ENCODE results near the gene ETHE1. TPM values are rescaled to one million over a fixed set of nuclear protein-coding genes. Genes with fewer than 3 reads are reported as not detected.

ETHE1 gene
- polyA plus RNA-seq, 1 donor from 2014 or later, result 40.9 TPM

DNA sequence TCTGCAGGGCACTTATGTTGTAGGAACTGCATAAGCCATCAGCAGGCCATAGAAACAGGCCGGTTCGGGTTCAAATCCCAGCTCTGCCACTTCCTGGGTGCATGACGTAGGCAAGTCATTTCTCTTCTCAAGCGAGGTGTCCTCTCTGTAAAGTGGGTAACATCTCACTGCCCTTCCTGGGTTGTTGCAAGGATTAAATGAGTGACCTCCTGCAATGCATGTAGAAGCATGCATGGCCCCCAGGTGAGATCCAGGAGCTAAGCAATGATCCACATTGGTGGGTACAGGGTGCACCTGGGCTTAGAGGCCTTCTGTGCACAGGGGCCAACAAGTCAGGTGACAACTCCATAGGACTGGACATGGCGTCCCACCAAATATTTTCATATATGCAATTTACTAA lies 36.2 kb downstream of the ETHE1 start:
- Histone ChIP-seq H4K20me1 (ENCODE audit: insufficient read depth) (no peaks in the 10 kb centered on the region), H3K27ac (ENCODE audit: low read length) (no peak overlapping the region), H2AFZ (ENCODE audit: low read depth, low read length) (no peak overlapping the region), H3K36me3 (ENCODE audit: insufficient read depth, low read length) (no peaks in the 10 kb centered on the region), H3K9ac (ENCODE audit: low read length) (no peak overlapping the region), H3K4me2 (ENCODE audit: low read length) (no peak overlapping the region), H3K27me3 (ENCODE audit: insufficient read depth, low read depth, low read length) (no peaks in the 10 kb centered on the region), H3K4me3 (ENCODE audit: low read length) (no peak overlapping the region), H3K9me3 (ENCODE audit: low read length) (no peaks in the 10 kb centered on the region), H3K79me2 (replicated peaks; ENCODE audit: insufficient read depth, low read length) (no peaks in the 10 kb centered on the region), H3K9me2 (ENCODE audit: insufficient read depth, low read length) (no peaks in the 10 kb centered on the region), H3F3A (ENCODE audit: insufficient read depth, low read length, poor library complexity, severe bottlenecking) (no peaks in the 10 kb centered on the region)
- TF ChIP-seq POLR2AphosphoS5 (IDR thresholded peaks at IDR 0.05) (no peak), SMC3 (conservative IDR thresholded peaks at IDR 0.05; ENCODE audit: poor library complexity) (no peak), MXI1 (conservative IDR thresholded peaks at IDR 0.05; ENCODE audit: poor library complexity, severe bottlenecking) (no peak), EP300 (conservative IDR thresholded peaks at IDR 0.05; ENCODE audit: poor library complexity, severe bottlenecking) (no peak), TAF1 (IDR thresholded peaks at IDR 0.05; ENCODE audit: low read depth) (no peak), RAD21 (conservative IDR thresholded peaks at IDR 0.05) (no peak)
- TF ChIP-seq, protein P1, sequence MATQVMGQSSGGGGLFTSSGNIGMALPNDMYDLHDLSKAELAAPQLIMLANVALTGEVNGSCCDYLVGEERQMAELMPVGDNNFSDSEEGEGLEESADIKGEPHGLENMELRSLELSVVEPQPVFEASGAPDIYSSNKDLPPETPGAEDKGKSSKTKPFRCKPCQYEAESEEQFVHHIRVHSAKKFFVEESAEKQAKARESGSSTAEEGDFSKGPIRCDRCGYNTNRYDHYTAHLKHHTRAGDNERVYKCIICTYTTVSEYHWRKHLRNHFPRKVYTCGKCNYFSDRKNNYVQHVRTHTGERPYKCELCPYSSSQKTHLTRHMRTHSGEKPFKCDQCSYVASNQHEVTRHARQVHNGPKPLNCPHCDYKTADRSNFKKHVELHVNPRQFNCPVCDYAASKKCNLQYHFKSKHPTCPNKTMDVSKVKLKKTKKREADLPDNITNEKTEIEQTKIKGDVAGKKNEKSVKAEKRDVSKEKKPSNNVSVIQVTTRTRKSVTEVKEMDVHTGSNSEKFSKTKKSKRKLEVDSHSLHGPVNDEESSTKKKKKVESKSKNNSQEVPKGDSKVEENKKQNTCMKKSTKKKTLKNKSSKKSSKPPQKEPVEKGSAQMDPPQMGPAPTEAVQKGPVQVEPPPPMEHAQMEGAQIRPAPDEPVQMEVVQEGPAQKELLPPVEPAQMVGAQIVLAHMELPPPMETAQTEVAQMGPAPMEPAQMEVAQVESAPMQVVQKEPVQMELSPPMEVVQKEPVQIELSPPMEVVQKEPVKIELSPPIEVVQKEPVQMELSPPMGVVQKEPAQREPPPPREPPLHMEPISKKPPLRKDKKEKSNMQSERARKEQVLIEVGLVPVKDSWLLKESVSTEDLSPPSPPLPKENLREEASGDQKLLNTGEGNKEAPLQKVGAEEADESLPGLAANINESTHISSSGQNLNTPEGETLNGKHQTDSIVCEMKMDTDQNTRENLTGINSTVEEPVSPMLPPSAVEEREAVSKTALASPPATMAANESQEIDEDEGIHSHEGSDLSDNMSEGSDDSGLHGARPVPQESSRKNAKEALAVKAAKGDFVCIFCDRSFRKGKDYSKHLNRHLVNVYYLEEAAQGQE (IDR thresholded peaks at IDR 0.05; ENCODE audit: borderline replicate concordance), result no peak
- TF ChIP-seq, protein P2, sequence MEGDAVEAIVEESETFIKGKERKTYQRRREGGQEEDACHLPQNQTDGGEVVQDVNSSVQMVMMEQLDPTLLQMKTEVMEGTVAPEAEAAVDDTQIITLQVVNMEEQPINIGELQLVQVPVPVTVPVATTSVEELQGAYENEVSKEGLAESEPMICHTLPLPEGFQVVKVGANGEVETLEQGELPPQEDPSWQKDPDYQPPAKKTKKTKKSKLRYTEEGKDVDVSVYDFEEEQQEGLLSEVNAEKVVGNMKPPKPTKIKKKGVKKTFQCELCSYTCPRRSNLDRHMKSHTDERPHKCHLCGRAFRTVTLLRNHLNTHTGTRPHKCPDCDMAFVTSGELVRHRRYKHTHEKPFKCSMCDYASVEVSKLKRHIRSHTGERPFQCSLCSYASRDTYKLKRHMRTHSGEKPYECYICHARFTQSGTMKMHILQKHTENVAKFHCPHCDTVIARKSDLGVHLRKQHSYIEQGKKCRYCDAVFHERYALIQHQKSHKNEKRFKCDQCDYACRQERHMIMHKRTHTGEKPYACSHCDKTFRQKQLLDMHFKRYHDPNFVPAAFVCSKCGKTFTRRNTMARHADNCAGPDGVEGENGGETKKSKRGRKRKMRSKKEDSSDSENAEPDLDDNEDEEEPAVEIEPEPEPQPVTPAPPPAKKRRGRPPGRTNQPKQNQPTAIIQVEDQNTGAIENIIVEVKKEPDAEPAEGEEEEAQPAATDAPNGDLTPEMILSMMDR (IDR thresholded peaks at IDR 0.05; ENCODE audit: poor library complexity, severe bottlenecking), result no peak

DNA sequence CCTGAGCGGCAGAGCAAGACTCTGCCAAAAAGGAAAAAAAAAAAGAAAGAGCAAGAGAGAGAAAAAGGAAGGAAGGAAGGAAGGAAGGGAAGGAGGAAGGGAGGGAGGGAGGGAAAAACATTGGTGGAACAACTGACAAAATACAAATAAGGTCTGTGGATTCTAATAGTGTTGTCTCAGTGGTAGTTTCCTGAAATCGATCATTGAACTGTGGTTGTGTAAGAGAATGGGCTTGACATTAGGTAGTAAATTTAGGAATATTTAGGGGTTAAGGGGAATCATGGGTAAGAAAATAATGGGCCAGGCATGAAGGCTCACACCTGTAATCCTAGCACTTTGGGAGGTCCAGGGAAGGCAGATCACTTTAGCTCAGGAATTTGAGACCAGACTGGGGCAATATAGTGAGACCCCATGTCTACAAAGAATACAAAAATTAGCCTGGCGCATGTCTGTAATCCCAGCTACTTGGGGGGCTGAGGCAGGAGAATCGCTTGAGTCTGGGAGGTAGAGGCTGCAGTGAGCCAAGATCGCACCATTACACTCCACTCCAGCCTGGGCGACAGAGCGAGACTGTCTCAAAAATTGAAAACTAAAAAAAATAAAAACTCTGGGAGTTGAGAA lies 36.9 kb downstream of the ETHE1 start:
- Histone ChIP-seq H3F3A (ENCODE audit: insufficient read depth, low read length, poor library complexity, severe bottlenecking) (no peaks in the 10 kb centered on the region), H3K27ac (ENCODE audit: low read length) (no peak overlapping the region), H3K9me2 (ENCODE audit: insufficient read depth, low read length) (no peaks in the 10 kb centered on the region), H2AFZ (ENCODE audit: low read depth, low read length) (no peak overlapping the region), H3K4me2 (ENCODE audit: low read length) (no peak overlapping the region), H3K36me3 (ENCODE audit: insufficient read depth, low read length) (no peaks in the 10 kb centered on the region), H3K4me3 (ENCODE audit: low read length) (no peak overlapping the region), H4K20me1 (ENCODE audit: insufficient read depth) (no peaks in the 10 kb centered on the region), H3K9me3 (ENCODE audit: low read length) (no peaks in the 10 kb centered on the region), H3K9ac (ENCODE audit: low read length) (no peak overlapping the region), H3K27me3 (ENCODE audit: insufficient read depth, low read depth, low read length) (no peaks in the 10 kb centered on the region), H3K79me2 (replicated peaks; ENCODE audit: insufficient read depth, low read length) (no peaks in the 10 kb centered on the region)
- TF ChIP-seq TAF1 (IDR thresholded peaks at IDR 0.05; ENCODE audit: low read depth) (no peak), RAD21 (conservative IDR thresholded peaks at IDR 0.05) (no peak), EZH2 (IDR thresholded peaks at IDR 0.05; ENCODE audit: borderline replicate concordance, insufficient read depth, low read length, poor library complexity, severe bottlenecking) (no peak), SMC3 (conservative IDR thresholded peaks at IDR 0.05; ENCODE audit: poor library complexity) (no peak), EP300 (conservative IDR thresholded peaks at IDR 0.05; ENCODE audit: poor library complexity, severe bottlenecking) (no peak), POLR2AphosphoS5 (IDR thresholded peaks at IDR 0.05) (no peak), MXI1 (conservative IDR thresholded peaks at IDR 0.05; ENCODE audit: poor library complexity, severe bottlenecking) (no peak)
- TF ChIP-seq, protein P2 (IDR thresholded peaks at IDR 0.05; ENCODE audit: poor library complexity, severe bottlenecking), result no peak
- TF ChIP-seq, protein P1 (IDR thresholded peaks at IDR 0.05; ENCODE audit: borderline replicate concordance), result no peak
